GM21526 (cell line): Measurements from ENCODE around the gene HLA-DRB5.
"Not testable (repeated sequence)": the region's sequence is repeated elsewhere in the genome, so short reads cannot be mapped to it uniquely, and the experiment has no call there.

Source experiments
- ATAC-seq: cut with Tn5 transposase; IDR thresholded peaks from one replicate; pipeline ENCODE4 v1.9.1; 2021; ENCODE audit warnings: moderate library complexity; ENCODE audit not compliant: unreplicated experiment, low FRiP score

HLA-DRB5 gene

GRCh38 chr6:32529697-32530430 is at the start of gene HLA-DRB5:
Gene HLA-DRB5, minus strand, starts transcription at chr6:32530287. Its CDS starts 63 bp downstream, at chr6:32530224.
- ATAC-seq: no peak

DNA sequence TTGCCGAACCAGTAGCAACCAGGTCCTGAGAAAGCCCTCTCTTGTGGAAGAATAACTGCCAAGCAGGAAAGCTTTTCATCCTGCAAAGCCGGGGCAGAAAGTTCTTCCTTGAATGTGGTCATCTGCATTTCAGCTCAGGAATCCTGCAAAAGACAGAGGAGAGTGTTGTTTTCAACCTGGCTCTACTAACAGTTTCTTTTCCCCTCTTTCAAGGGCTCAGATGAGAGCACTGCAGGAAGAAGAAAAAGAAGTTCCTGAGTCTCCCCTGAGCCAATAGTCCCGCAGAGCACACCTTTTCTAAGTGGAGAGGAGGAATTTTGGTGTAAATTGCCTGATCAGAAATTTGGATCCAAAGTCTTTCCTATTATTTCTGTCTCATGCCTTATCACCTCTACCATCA is 48.9 kb upstream of the HLA-DRB5 start:
- no peak for ATAC-seq

DNA sequence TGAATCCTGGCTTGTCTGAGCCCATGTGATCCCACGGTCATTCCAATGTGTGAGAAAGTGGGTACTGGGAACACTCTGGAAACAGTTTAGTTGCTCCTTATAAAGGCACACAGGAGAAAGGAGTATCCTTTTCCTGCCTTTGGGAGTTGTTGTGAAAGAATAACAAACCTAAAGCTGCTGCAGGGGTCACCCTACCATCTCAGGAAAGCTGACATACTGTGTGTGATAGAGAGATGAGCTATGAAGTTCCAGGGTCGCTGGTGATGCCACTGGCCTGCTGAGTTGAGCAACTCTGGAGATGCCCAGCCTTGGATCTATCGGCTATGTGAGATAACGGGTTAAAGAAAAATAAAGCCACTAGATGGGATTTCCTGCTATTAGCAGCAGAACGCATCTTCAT is 47.4 kb upstream of the HLA-DRB5 start:
- not testable (repeated sequence) for ATAC-seq

DNA sequence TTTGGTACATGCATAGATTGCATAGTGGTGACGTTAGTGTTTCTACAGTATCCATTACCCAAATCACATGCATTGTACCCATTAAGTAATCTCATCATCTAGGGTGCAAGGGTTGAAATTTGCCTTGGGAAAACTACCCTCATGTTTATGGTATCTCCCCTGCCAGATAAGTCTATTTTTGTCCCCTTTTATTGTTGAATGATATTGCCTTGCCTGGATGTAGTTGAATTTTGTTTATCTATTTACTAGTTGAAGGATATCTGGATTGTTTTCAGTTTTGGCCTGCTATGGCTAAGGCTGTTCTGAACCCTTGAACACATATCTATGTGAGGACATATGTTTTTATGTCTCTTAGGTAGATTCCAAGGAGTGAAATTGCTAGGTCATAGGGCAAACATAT is 46.2 kb upstream of the HLA-DRB5 start:
- no peak for ATAC-seq

DNA sequence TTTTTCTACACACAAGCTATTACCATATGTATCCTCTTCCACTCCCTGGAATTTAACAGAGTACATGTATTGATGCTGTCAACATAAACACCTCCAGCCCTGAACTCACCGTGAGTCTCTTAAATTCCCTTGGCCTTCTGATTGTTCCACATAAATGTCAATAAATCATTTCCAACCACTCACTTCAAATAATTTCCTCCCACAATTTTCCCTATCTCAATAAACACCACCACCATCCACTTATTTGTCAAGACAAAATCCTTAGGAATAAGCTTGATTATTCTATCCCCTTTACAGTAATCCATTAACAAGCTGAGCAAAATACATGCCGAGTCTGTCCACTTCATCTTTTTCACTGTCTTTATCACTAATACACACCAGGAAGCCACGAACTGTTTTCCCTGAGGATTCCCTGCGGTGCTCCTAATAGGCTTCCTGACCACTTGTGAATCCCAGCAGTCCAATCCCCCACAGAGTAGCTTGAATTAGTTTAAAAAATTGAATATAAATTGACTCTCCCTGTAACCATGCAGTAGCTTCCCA is 40.3 kb upstream of the HLA-DRB5 start:
- no peak for ATAC-seq

DNA sequence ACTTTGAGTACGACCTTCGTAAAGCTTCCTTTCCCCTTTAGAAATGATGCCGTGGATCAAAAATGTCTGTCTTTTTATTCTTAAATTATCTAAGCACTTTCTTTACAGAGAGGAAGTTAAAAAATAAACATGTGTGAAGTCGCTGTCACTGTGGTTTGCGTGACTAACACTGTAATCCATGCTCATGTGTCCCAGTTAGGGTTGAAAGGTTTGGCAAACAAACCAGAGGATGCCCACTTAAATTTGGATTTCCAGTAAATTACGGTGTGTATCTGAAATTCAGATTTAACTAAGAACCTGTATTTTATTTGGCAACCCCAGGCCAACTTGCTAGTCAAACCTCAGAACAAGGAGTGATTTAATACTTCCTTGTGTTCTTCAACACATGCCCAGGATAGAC is 38.5 kb upstream of the HLA-DRB5 start:
- ATAC-seq: no peak

DNA sequence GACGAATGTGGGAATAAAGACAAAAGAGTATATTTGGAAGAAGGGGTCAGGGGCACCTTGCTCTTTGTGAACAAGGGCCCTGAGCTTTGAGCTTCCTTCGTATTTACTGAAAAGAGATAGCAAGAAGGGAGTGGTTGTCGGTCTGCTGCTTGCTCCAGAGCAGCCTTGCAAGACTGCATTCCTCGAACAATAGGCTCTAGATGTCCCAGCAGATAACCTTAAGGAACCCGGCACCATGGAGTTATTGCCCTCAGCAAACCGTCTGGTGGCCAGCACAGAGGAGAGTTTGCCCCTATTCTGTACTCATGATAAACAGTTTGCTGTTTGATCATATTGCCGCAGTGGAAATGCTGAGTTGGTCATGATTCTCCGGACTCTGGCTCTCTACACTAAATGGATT is 36.9 kb upstream of the HLA-DRB5 start:
- no peak for ATAC-seq

DNA sequence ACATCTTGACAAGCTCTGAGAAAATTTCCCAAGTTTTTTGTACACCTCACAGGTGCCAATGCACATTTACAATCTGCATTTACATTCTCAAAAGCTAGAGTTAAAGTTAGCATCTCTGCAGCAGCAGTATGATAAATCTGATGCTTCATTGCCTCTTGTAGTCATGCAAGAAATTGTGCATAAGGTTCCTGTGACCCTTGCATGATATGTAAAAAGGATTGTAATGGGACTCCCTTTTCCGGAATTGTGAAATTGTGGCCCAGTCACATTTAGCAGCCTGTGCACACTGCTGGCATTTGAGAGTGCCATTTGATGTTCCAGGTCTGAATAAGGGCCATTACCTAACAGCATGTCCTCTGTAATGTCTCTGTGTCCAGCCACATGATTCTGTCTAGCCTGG is 35.4 kb upstream of the HLA-DRB5 start:
- ATAC-seq: no peak

GRCh38 chr6:32562940-32563339 is 32.9 kb upstream of the HLA-DRB5 start:
- ATAC-seq: no peak

DNA sequence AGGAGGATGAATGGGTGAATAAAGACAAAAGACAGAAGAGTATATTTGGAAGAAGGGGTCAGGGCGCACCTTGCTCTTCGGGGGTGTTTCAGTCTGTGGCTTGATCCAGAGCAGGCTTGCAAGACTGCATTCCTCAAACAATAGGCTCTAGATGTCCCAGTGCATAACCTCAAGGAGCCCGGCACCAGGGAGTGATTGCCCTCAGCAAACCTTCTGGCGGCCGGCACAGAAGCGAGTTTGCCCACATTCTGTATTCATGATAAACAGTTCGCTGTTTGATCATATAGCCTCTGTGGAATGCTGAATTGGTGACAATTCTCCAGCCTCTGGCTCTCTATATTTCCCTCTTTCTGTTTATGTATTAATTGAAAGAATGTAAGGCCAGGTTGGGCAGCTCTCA is 29.7 kb upstream of the HLA-DRB5 start:
- ATAC-seq: no peak

DNA sequence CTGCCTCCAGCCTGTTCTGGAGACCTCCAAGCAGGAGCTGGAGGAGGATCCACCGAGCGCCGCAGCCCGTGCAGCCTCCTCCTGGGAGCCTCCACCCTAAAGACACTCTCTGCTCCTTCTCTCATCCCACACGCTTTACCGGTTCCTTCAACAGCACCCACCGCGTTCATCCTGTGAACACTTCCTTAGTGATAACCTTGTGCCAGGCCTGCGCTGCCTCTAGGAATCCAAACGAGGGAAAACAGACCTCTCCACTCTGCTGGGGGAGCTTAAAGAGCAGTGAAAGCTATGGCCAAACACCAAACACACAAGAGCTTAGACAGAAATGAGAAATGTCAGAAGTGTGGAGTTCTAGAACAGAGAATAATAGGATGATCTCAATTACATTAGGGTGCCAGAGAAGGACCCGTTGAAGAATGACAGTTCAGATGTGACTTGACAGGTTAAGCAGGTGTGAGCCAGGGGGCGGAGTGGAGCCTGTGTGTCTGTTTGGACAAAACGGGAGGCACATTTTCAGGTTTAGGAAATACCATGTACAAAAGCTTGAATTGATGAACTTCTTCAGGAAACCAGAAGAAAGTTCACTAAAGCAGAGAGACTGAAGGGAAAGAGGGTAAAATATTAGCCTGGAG is 28.5 kb upstream of the HLA-DRB5 start:
- no peak for ATAC-seq

DNA sequence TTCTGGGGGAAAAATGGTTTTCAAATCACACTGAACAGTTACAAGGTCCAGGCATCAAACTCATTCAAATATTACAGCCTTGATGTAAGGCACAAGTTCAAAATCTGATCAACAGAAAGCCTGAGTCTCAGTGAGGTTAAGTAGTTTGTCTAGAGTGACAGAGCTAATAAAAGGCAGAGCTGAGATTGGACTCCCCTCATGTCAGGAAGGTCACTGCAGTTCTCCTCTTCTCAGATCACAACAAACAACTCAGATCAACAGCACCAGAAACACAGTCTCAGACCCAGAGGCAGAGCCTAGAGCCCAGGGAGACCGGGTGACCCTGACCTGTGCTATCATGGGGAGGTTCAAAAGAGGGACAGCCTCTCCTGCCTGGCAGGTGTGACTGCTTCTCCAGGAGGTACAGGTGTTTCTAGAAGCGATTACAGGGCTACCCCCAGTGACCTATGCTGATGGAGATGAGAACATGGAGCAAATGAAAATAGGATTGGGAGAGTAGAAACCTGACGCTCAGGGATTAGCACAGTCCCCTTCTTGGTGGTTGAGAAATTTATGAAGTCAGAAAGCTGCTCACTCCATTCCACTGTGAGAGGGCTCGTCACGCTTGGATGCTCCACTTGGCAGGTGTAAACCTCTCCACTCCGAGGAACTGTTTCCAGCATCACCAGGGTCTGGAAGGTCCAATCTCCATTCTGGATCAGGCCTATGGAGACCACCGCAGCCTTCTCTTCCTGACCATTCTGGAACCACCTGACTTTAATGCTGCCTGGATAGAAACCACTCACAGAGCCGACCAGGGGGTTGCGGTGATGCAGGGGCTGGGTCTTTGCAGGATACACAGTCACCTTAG is 24.3 kb upstream of the HLA-DRB5 start:
- ATAC-seq: no peak

GRCh38 chr6:32553037-32553742 is 23.1 kb upstream of the HLA-DRB5 start:
- no peak for ATAC-seq

DNA sequence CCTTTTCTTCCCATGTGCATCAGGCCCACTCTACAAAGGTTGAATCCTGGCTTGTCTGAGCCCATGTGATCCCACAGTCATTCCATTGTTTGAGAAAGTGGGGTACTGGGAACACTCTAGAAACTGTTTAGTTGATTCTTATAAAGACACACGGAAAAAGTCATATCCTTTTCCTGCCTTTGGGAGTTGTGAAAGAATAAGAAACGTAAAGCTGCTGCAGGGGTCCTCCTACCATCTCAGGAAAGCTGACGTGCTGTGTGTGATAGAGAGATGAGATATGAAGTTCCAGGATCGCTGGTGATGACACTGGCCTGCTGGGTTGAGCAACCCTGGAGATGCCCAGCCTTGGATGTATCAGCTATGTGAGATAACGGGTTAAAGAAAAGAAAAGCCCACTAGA is 21.3 kb upstream of the HLA-DRB5 start:
- ATAC-seq: no peak

GRCh38 chr6:32539839-32540238 is 9.8 kb upstream of the HLA-DRB5 start:
- no peak for ATAC-seq

DNA sequence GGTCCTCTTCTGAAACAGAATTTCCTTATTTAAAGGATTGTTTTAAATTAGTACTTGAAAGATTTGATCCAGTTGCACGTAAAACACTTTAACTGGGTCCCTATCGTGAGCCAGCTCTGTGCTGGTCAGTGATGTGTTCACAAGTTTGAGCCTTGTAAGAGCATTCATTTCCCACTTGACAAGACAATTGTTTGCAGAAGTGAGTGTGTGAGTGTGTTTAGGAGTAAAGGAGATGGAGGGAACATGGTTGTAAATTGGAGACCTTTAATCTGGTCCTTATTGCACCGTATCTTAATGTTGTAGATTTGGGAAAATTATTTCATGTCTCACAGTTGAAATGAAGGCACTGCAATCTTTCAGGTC is 325 bp upstream of the HLA-DRB5 start:
- not testable (repeated sequence) for ATAC-seq

- no peak for ATAC-seq
These were observed 7.6 kb downstream of the HLA-DRB5 start for GRCh38 chr6:32522302-32523047.

GRCh38 chr6:32519910-32520258 is 10.2 kb downstream of the HLA-DRB5 start:
- no peak for ATAC-seq

GRCh38 chr6:32519118-32519909 is 10.8 kb downstream of the HLA-DRB5 start:
- ATAC-seq: no peak
